IMR-90 (cell line): ENCODE measurements around the gene CEACAM1. TPM values are rescaled to one million over a fixed set of nuclear protein-coding genes. Genes with fewer than 3 reads are reported as not detected.

Experiments
- ATAC-seq: fragments of 200-7000 bp; cut with Tn5 transposase; 2 replicates; pipeline ENCODE4 v1.9.1; 2020; ENCODE audit warnings: low read depth, mild to moderate bottlenecking, moderate library complexity
- BruUV-seq: library from RNA; stranded (reverse); fragments of 400-500 nt; replicated peaks from 2 replicates; lab custom pipeline; 2021; lab: Mats Ljungman, UMichigan
- CTCF ChIA-PET: fragments of 300-600 bp; formaldehyde crosslinking; extraction: SDS; loops from one replicate; lab custom pipeline; 2021; ENCODE audit warnings: antibody characterized with exemption; lab: Yijun Ruan, JAX
- POLR2A ChIA-PET: fragments of 300-600 bp; sonication (Branson Sonifier 250); formaldehyde crosslinking; loops from one replicate; lab custom pipeline; 2022; ENCODE audit warnings: antibody characterized with exemption; ENCODE audit not compliant: unreplicated experiment; lab: Charles Lee
- DNase-seq: peaks from one replicate; pipeline ENCODE4 v3.0.0; 2013
- H2AFZ ChIP-seq: replicated peaks from 2 replicates; pipeline ENCODE3; 2013; ENCODE audit warnings: low read length, mild to moderate bottlenecking; ENCODE audit not compliant: poor library complexity
- H2AK5ac ChIP-seq: 2 replicates; pipeline ENCODE4 v1.6.1; 2013; ENCODE audit warnings: low read depth, low read length, inconsistent platforms
- H2AK9ac ChIP-seq: replicated peaks from 2 replicates; pipeline ENCODE3; 2013; ENCODE audit warnings: mild to moderate bottlenecking, low read depth, low read length, moderate library complexity; ENCODE audit not compliant: poor library complexity
- H2BK120ac ChIP-seq: 2 replicates; pipeline ENCODE4 v1.6.1; 2013; ENCODE audit warnings: low read depth, low read length, inconsistent platforms
- H2BK15ac ChIP-seq: 3 replicates; pipeline ENCODE4 v1.6.1; 2013; ENCODE audit warnings: low read depth, low read length, inconsistent platforms
- H2BK20ac ChIP-seq: 2 replicates; pipeline ENCODE4 v1.6.1; 2013; ENCODE audit warnings: low read depth, mild to moderate bottlenecking, inconsistent platforms, low read length, moderate library complexity
- H2BK5ac ChIP-seq: 2 replicates; pipeline ENCODE4 v1.6.1; 2013; ENCODE audit warnings: mild to moderate bottlenecking, low read depth, low read length, inconsistent platforms; ENCODE audit not compliant: poor library complexity, severe bottlenecking
- H3K14ac ChIP-seq: replicated peaks from 2 replicates; pipeline ENCODE4 v1.6.1; 2013; ENCODE audit warnings: low read depth, low read length, inconsistent platforms
- H3K18ac ChIP-seq: 2 replicates; pipeline ENCODE4 v1.6.1; 2013; ENCODE audit warnings: low read depth, low read length, control low read depth
- H3K23ac ChIP-seq: 2 replicates; pipeline ENCODE4 v1.6.1; 2013; ENCODE audit warnings: low read depth, low read length, inconsistent platforms
- H3K27ac ChIP-seq: 2 replicates; pipeline ENCODE4 v1.5.1; 2013; ENCODE audit warnings: mild to moderate bottlenecking, control low read depth, low read length; ENCODE audit not compliant: insufficient read depth
- H3K27me3 ChIP-seq: 2 replicates; pipeline ENCODE4 v1.6.1; 2013; ENCODE audit warnings: low read length; ENCODE audit not compliant: control insufficient read depth, insufficient read depth
- H3K36me3 ChIP-seq: 2 replicates; pipeline ENCODE4 v1.6.1; 2013; ENCODE audit warnings: low read length, mixed read lengths; ENCODE audit not compliant: control insufficient read depth, insufficient read depth
- H3K4ac ChIP-seq: 2 replicates; pipeline ENCODE4 v1.6.1; 2013; ENCODE audit warnings: low read depth, low read length, inconsistent platforms
- H3K4me1 ChIP-seq: 2 replicates; pipeline ENCODE4 v1.6.1; 2013; ENCODE audit warnings: low read length, mixed read lengths; ENCODE audit not compliant: control insufficient read depth, insufficient read depth
- H3K4me2 ChIP-seq: 2 replicates; pipeline ENCODE4 v1.6.1; 2013; ENCODE audit warnings: low read depth, mild to moderate bottlenecking, control low read depth, low read length, moderate library complexity
- H3K4me3 ChIP-seq: 2 replicates; pipeline ENCODE4 v1.5.1; 2013; ENCODE audit warnings: low read depth, mild to moderate bottlenecking, control low read depth, low read length, moderate library complexity; ENCODE audit not compliant: insufficient read depth
- H3K56ac ChIP-seq: 2 replicates; pipeline ENCODE4 v1.6.1; 2013; ENCODE audit warnings: low read length, inconsistent platforms; ENCODE audit not compliant: insufficient read depth; ENCODE audit errors: extremely low read depth
- H3K79me1 ChIP-seq, 2 experiments: 2 replicates each; pipeline ENCODE4 v1.6.1; 2013; ENCODE audit warnings: low read length in 2 of 2, inconsistent platforms in 1 of 2, low read depth in 1 of 2
- H3K9ac ChIP-seq: 2 replicates; pipeline ENCODE4 v1.6.1; 2013; ENCODE audit warnings: low read depth, low read length, control low read depth
- H3K9me1 ChIP-seq: 2 replicates; pipeline ENCODE4 v1.6.1; 2013; ENCODE audit warnings: low read length, inconsistent platforms; ENCODE audit not compliant: insufficient read depth
- H3K9me3 ChIP-seq: 2 replicates; pipeline ENCODE4 v1.6.1; 2013; ENCODE audit warnings: low read length; ENCODE audit not compliant: control insufficient read depth, insufficient read depth
- H4K20me1 ChIP-seq: 2 replicates; pipeline ENCODE4 v1.6.1; 2013; ENCODE audit warnings: low read length, inconsistent platforms; ENCODE audit not compliant: insufficient read depth
- H4K5ac ChIP-seq: 2 replicates; pipeline ENCODE4 v1.6.1; 2013; ENCODE audit warnings: mild to moderate bottlenecking, low read depth, low read length, control low read depth
- H4K8ac ChIP-seq, 2 experiments: 2 replicates each; pipeline ENCODE4 v1.6.1; 2013; ENCODE audit warnings: low read depth in 2 of 2, low read length in 2 of 2, control low read depth in 1 of 2, inconsistent platforms in 1 of 2
- H4K91ac ChIP-seq: 2 replicates; pipeline ENCODE4 v1.6.1; 2013; ENCODE audit warnings: low read depth, low read length, inconsistent platforms; ENCODE audit not compliant: insufficient read depth
- CEBPB ChIP-seq: IDR thresholded peaks from 2 replicates; pipeline ENCODE4 v1.6.1; 2012; ENCODE audit warnings: low read depth, low read length, improper control_type of control experiment
- CTCF ChIP-seq: conservative IDR thresholded peaks from 2 replicates; pipeline ENCODE4 v1.5.1; 2012; ENCODE audit warnings: mild to moderate bottlenecking, low read depth, low read length, improper control_type of control experiment
- FOS ChIP-seq: fragments of 150-350 bp; IDR thresholded peaks from 2 replicates; pipeline ENCODE4 v1.6.1; 2016; ENCODE audit warnings: low read depth, low read length
- MAFK ChIP-seq: IDR thresholded peaks from 2 replicates; pipeline ENCODE4 v1.6.1; 2012; ENCODE audit warnings: low read depth, low read length, improper control_type of control experiment
- MXI1 ChIP-seq: IDR thresholded peaks from 2 replicates; pipeline ENCODE4 v1.6.1; 2012; ENCODE audit warnings: low read depth, mild to moderate bottlenecking, low read length, moderate library complexity, borderline replicate concordance
- NFE2L2 ChIP-seq: fragments of 150-350 bp; IDR thresholded peaks from 2 replicates; pipeline ENCODE4 v1.6.1; 2016; ENCODE audit warnings: low read depth, mild to moderate bottlenecking, low read length
- POLR2A ChIP-seq: IDR thresholded peaks from 2 replicates; pipeline ENCODE4 v1.6.1; 2012; ENCODE audit warnings: mild to moderate bottlenecking, low read depth, low read length
- RAD21 ChIP-seq: IDR thresholded peaks from 2 replicates; pipeline ENCODE4 v1.6.1; 2012; ENCODE audit warnings: low read length, improper control_type of control experiment
- RCOR1 ChIP-seq: IDR thresholded peaks from 2 replicates; pipeline ENCODE4 v1.6.1; 2012; ENCODE audit warnings: mild to moderate bottlenecking, low read length, improper control_type of control experiment; ENCODE audit not compliant: insufficient replicate concordance
- WGBS, 2 experiments: methylation state at CpG; one replicate each; pipeline versions ENCODE4 v1.1.5 to v1.1.7; 2013; ENCODE audit warnings: missing lambda C conversion rate in 2 of 2; ENCODE audit not compliant: insufficient read length in 1 of 2; ENCODE audit errors: extremely low coverage in 2 of 2; 5-methylcytosine and 5-hydroxymethylcytosine counted together
- dilution Hi-C: fragments of 300-500 bp; cut with HindIII; formaldehyde crosslinking; loops from one replicate; pipeline ENCODE4 v1.14.3; 2018; ENCODE audit warnings: low sequenced_read_pairs; ENCODE audit not compliant: unreplicated experiment
- in situ Hi-C: fragments of 300-500 bp; cut with MboI; formaldehyde crosslinking; loops from 3 replicates; pipeline ENCODE4 v1.14.3; 2019; ENCODE audit warnings: low sequenced_read_pairs, inconsistent platforms, mixed read lengths
- intact Hi-C: fragments of 100-400 bp; cut with micrococcal nuclease; formaldehyde crosslinking; loops from 2 replicates; pipeline ENCODE4 v1.10.0; 2022
- polyA plus RNA-seq, 3 experiments: library from polyadenylated mRNA; depleted of rRNA; stranded (reverse); fragments of >200 nt; gene quantifications; 2 replicates each; pipeline ENCODE4 v1.2.3, GENCODE V29; 2012; ENCODE audit warnings: low replicate concordance in 1 of 3
- total RNA-seq: library from RNA; depleted of rRNA; stranded (reverse); fragments of >200 nt; gene quantifications from 2 replicates; pipeline ENCODE4 v1.2.3, GENCODE V29; 2012
- TF ChIP-seq, protein P1 (sequence below): fragments of 150-350 bp; IDR thresholded peaks from 2 replicates; pipeline ENCODE4 v1.6.1; 2016; ENCODE audit warnings: low read depth, mild to moderate bottlenecking, low read length, moderate library complexity, borderline replicate concordance
- TF ChIP-seq, protein P2 (sequence below): fragments of 150-350 bp; IDR thresholded peaks from 2 replicates; pipeline ENCODE4 v1.6.1; 2017; ENCODE audit warnings: mild to moderate bottlenecking, antibody characterized with exemption, low read length, low read depth

The CEACAM1 gene
- total and polyA plus RNA-seq, 2 of the 4 experiments (the other 2 are of a cell fraction), result not detected

DNA sequence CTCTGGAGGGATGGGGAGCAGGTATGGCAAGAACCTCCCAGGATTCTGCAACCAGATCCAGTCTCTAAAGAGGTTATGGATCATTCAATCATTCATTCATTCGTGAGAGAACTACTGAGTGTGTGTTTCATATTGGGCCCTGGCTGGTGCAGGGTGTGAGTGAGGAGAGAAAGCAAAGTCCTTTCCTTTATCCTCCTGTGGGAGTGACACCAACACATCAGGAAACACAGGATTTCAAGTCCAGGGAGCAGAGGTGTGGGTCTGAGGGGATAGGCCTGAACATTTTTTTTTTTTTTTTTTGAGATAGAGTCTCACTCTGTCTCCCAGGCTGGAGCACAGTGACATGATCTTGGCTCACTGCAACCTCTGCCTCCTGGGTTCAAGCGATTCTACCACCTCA, 3.3 kb downstream of the CEACAM1 start:
- no peak overlapping the region for H2AK5ac ChIP-seq
- dilution Hi-C loops (no loop called here), intact Hi-C loops (no loop called here), in situ Hi-C loops (loop anchor here (5.0 kb wide), 1 partner anchor 73 kb away; no protein-coding TSS in a partner anchor)
- H3K23ac ChIP-seq, result no peak overlapping the region; the same call in 1 of the 2 replicates
- H3K79me1 ChIP-seq, result no peaks in the 10 kb centered on the region
- H3K18ac ChIP-seq, result no peak overlapping the region
- no peak overlapping the region for H3K27ac ChIP-seq
- WGBS, 2 experiments, result no CpG with 5 or more reads among the region's 2 CpGs
- no peak overlapping the region for H2BK20ac ChIP-seq
- H3K14ac ChIP-seq, result no peak overlapping the region
- no peak overlapping the region for H4K91ac ChIP-seq
- H3K4ac ChIP-seq, result no peak overlapping the region
- no peak overlapping the region for H3K9ac ChIP-seq
- H2BK5ac ChIP-seq, result no peak overlapping the region
- DNase-seq (no peak), ATAC-seq (no peak)
- TF ChIP-seq RCOR1 (no peak), CEBPB (no peak), MXI1 (no peak), CTCF (no peak), RAD21 (no peak), MAFK (no peak), POLR2A (no peak), NFE2L2 (no peak), FOS (no peak)
- TF ChIP-seq, protein P1, sequence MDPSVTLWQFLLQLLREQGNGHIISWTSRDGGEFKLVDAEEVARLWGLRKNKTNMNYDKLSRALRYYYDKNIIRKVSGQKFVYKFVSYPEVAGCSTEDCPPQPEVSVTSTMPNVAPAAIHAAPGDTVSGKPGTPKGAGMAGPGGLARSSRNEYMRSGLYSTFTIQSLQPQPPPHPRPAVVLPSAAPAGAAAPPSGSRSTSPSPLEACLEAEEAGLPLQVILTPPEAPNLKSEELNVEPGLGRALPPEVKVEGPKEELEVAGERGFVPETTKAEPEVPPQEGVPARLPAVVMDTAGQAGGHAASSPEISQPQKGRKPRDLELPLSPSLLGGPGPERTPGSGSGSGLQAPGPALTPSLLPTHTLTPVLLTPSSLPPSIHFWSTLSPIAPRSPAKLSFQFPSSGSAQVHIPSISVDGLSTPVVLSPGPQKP, result no peak
- TF ChIP-seq, protein P2, sequence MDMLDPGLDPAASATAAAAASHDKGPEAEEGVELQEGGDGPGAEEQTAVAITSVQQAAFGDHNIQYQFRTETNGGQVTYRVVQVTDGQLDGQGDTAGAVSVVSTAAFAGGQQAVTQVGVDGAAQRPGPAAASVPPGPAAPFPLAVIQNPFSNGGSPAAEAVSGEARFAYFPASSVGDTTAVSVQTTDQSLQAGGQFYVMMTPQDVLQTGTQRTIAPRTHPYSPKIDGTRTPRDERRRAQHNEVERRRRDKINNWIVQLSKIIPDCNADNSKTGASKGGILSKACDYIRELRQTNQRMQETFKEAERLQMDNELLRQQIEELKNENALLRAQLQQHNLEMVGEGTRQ, result no peak
- H3K4me3 ChIP-seq, result no peak overlapping the region
- no peaks in the 10 kb centered on the region for H3K9me1 ChIP-seq
- ChIA-PET POLR2A (no interaction called here), CTCF (no interaction called here)
- no peak overlapping the region for H3K4me2 ChIP-seq
- no peak overlapping the region for H2BK120ac ChIP-seq
- H3K56ac ChIP-seq, result no peak overlapping the region
- BruUV-seq, result no TSS peak
- no peak overlapping the region for H2BK15ac ChIP-seq
- H4K8ac ChIP-seq, result no peak overlapping the region
- no peak overlapping the region for H4K5ac ChIP-seq
- no peak overlapping the region for H2AK9ac ChIP-seq
- no peak overlapping the region for H2AFZ ChIP-seq
- no peaks in the 10 kb centered on the region for H3K4me1 ChIP-seq
- H4K20me1 ChIP-seq, result no peaks in the 10 kb centered on the region
- no peaks in the 10 kb centered on the region for H3K9me3 ChIP-seq
- H3K27me3 ChIP-seq, result peaks cover 19% of the 10 kb centered on the region
- no peaks in the 10 kb centered on the region for H3K36me3 ChIP-seq
